Sigmoid colon (tissue), 4 donors: ENCODE measurements around the gene PMF1.

Experiments
- EP300 ChIP-seq, 4 donors: sonication (generic); formaldehyde crosslinking; IDR thresholded peaks; one replicate each; pipeline ENCODE4 v1.6.1; 2017; ENCODE audit warnings: antibody characterized with exemption in 4 of 4
- POLR2A ChIP-seq, 2 donors: fragments of 450-650 bp; IDR thresholded peaks; one replicate each; pipeline ENCODE4 v1.6.1; 2016; ENCODE audit warnings: antibody characterized with exemption in 2 of 2, mild to moderate bottlenecking in 2 of 2, moderate library complexity in 2 of 2
- POLR2AphosphoS5 ChIP-seq, 4 donors: sonication (generic); formaldehyde crosslinking; IDR thresholded peaks; one replicate each; pipeline ENCODE4 v1.6.1; 2017; ENCODE audit warnings: antibody characterized with exemption in 4 of 4
- TF ChIP-seq, protein P1 (sequence below), 4 experiments: fragments of 450-650 bp in 3 of 4; fragments of 200-600 bp in 1 of 4; IDR thresholded peaks; one replicate each; pipeline ENCODE4 v1.5.1; 2016 to 2019; ENCODE audit warnings: antibody characterized with exemption in 4 of 4, mild to moderate bottlenecking in 3 of 4, moderate library complexity in 2 of 4

DNA sequence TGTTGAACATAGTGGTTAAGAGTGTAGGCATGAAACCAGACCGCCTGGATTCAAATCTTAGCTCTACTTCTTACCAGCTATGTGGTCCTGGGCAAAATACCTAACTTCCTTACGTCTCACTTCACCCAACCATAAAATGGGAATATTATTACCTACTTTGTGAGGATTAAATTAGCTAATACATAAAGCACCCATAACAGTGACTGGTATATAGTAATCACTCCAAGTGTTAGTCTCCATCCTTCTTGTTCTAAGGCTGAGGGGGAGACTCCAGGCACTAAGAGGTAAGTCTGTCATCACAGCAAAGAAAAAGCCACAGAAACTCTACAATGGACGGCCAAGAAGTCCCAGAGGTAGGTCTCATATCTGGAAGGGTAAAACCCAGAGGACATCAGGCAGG lies 67.0 kb downstream of the PMF1 start:
- TF ChIP-seq, protein P1, sequence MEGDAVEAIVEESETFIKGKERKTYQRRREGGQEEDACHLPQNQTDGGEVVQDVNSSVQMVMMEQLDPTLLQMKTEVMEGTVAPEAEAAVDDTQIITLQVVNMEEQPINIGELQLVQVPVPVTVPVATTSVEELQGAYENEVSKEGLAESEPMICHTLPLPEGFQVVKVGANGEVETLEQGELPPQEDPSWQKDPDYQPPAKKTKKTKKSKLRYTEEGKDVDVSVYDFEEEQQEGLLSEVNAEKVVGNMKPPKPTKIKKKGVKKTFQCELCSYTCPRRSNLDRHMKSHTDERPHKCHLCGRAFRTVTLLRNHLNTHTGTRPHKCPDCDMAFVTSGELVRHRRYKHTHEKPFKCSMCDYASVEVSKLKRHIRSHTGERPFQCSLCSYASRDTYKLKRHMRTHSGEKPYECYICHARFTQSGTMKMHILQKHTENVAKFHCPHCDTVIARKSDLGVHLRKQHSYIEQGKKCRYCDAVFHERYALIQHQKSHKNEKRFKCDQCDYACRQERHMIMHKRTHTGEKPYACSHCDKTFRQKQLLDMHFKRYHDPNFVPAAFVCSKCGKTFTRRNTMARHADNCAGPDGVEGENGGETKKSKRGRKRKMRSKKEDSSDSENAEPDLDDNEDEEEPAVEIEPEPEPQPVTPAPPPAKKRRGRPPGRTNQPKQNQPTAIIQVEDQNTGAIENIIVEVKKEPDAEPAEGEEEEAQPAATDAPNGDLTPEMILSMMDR (IDR thresholded peaks at IDR 0.05): no peak
- TF ChIP-seq POLR2AphosphoS5 (IDR thresholded peaks at IDR 0.05) (no peak), EP300 (IDR thresholded peaks at IDR 0.05) (no peak), POLR2A (IDR thresholded peaks at IDR 0.05) (no peak)
